Stimulated activated CD8-positive, alpha-beta memory T cell treated with anti-CD3 and anti-CD28 coated beads, Interleukin-7, amount 100 ng/mL, for 24 hours (primary cell): ENCODE measurements around the gene ZNF597.
A peak's percentile ranks its signal among the peaks of the same experiment; 100 is the strongest.
"Not testable (repeated sequence)": the region's sequence is repeated elsewhere in the genome, so short reads cannot be mapped to it uniquely, and the experiment has no call there.

Experiments
- DNase-seq: peaks from one replicate; pipeline ENCODE4 v3.0.0-alpha.2; 2020; ENCODE audit warnings: low read depth

Gene ZNF597

GRCh38 chr16:3475604-3476375 is 32.5 kb upstream of the ZNF597 start:
- DNase-seq, result no peak

GRCh38 chr16:3474870-3475269 is 31.6 kb upstream of the ZNF597 start:
- DNase-seq, result not testable (repeated sequence)

GRCh38 chr16:3474136-3474779 is 31.0 kb upstream of the ZNF597 start:
- DNase-seq, result no peak

- not testable (repeated sequence) for DNase-seq
These were observed 30.3 kb upstream of the ZNF597 start for GRCh38 chr16:3473596-3473943.

- DNase-seq, result no peak
These were observed 29.7 kb upstream of the ZNF597 start for GRCh38 chr16:3472878-3473595.

GRCh38 chr16:3471518-3472176 is 28.3 kb upstream of the ZNF597 start:
- DNase-seq, result no peak

GRCh38 chr16:3470723-3471122 is 27.4 kb upstream of the ZNF597 start:
- no peak for DNase-seq

GRCh38 chr16:3469736-3470135 is 26.4 kb upstream of the ZNF597 start:
- DNase-seq, result no peak

GRCh38 chr16:3468501-3468900 is 25.2 kb upstream of the ZNF597 start:
- DNase-seq, result no peak

GRCh38 chr16:3467921-3468320 is 24.6 kb upstream of the ZNF597 start:
- DNase-seq, result no peak

- DNase-seq, result no peak
These were observed 23.9 kb upstream of the ZNF597 start for GRCh38 chr16:3467182-3467581.

GRCh38 chr16:3465911-3466584 is 22.7 kb upstream of the ZNF597 start:
- DNase-seq, result no peak

GRCh38 chr16:3465301-3465700 is 22.0 kb upstream of the ZNF597 start:
- no peak for DNase-seq

- no peak for DNase-seq
These were observed 17.8 kb upstream of the ZNF597 start for GRCh38 chr16:3461151-3461550.

- DNase-seq, result no peak
These were observed 17.3 kb upstream of the ZNF597 start for GRCh38 chr16:3460585-3460984.

- DNase-seq, result no peak
These were observed 16.8 kb upstream of the ZNF597 start for GRCh38 chr16:3460121-3460520.

- no peak for DNase-seq
These were observed 16.2 kb upstream of the ZNF597 start for GRCh38 chr16:3459401-3460090.

- no peak for DNase-seq
These were observed 15.6 kb upstream of the ZNF597 start for GRCh38 chr16:3458852-3459361.

- DNase-seq, result no peak
These were observed 15.1 kb upstream of the ZNF597 start for GRCh38 chr16:3458278-3458851.

- peak; percentile 81 for DNase-seq
These were observed 14.3 kb upstream of the ZNF597 start for GRCh38 chr16:3457434-3458252.
